Measurements from ENCODE around the gene HBS1L.

The HBS1L gene

GRCh38 chr6:135037541-135037940, 17.1 kb downstream of the HBS1L start:
- no peak for DNase-seq (ENCODE audit: low read depth)
- TF ChIP-seq, protein P1, sequence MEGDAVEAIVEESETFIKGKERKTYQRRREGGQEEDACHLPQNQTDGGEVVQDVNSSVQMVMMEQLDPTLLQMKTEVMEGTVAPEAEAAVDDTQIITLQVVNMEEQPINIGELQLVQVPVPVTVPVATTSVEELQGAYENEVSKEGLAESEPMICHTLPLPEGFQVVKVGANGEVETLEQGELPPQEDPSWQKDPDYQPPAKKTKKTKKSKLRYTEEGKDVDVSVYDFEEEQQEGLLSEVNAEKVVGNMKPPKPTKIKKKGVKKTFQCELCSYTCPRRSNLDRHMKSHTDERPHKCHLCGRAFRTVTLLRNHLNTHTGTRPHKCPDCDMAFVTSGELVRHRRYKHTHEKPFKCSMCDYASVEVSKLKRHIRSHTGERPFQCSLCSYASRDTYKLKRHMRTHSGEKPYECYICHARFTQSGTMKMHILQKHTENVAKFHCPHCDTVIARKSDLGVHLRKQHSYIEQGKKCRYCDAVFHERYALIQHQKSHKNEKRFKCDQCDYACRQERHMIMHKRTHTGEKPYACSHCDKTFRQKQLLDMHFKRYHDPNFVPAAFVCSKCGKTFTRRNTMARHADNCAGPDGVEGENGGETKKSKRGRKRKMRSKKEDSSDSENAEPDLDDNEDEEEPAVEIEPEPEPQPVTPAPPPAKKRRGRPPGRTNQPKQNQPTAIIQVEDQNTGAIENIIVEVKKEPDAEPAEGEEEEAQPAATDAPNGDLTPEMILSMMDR (IDR thresholded peaks at IDR 0.05; ENCODE audit: control insufficient read depth, insufficient read depth, low read depth, low read length, missing control alignments) = no peak

GRCh38 chr6:135036731-135037420, 17.7 kb downstream of the HBS1L start:
- TF ChIP-seq, protein P1 (IDR thresholded peaks at IDR 0.05; ENCODE audit: control insufficient read depth, insufficient read depth, low read depth, low read length, missing control alignments) = no peak
- DNase-seq (ENCODE audit: low read depth) = no peak
- H3K4me3 ChIP-seq (ENCODE audit: control insufficient read depth, low read depth, low read length) = no peak overlapping the region

More at GRCh38 chr6:135037541-135037940, 17.1 kb downstream of the HBS1L start:
- no peak overlapping the region for H3K4me3 ChIP-seq (ENCODE audit: control insufficient read depth, low read depth, low read length)

- TF ChIP-seq, protein P1 (IDR thresholded peaks at IDR 0.05; ENCODE audit: control insufficient read depth, insufficient read depth, low read depth, low read length, missing control alignments) = no peak
- H3K4me3 ChIP-seq (ENCODE audit: control insufficient read depth, low read depth, low read length) = no peak overlapping the region
- no peak for DNase-seq (ENCODE audit: low read depth)
Observed at GRCh38 chr6:135033238-135033637, 21.4 kb downstream of the HBS1L start.

GRCh38 chr6:135030532-135031178, 24.0 kb downstream of the HBS1L start:
- no peak for DNase-seq (ENCODE audit: low read depth)

GRCh38 chr6:135030056-135030473, 24.6 kb downstream of the HBS1L start:
- DNase-seq (ENCODE audit: low read depth) = no peak
- TF ChIP-seq, protein P1 (IDR thresholded peaks at IDR 0.05; ENCODE audit: control insufficient read depth, insufficient read depth, low read depth, low read length, missing control alignments) = no peak
- no peak overlapping the region for H3K4me3 ChIP-seq (ENCODE audit: control insufficient read depth, low read depth, low read length)

More at GRCh38 chr6:135030532-135031178, 24.0 kb downstream of the HBS1L start:
- H3K4me3 ChIP-seq (ENCODE audit: control insufficient read depth, low read depth, low read length) = no peak overlapping the region
- TF ChIP-seq, protein P1 (IDR thresholded peaks at IDR 0.05; ENCODE audit: control insufficient read depth, insufficient read depth, low read depth, low read length, missing control alignments) = no peak

GRCh38 chr6:135025775-135026174, 28.8 kb downstream of the HBS1L start:
- TF ChIP-seq, protein P1 (IDR thresholded peaks at IDR 0.05; ENCODE audit: control insufficient read depth, insufficient read depth, low read depth, low read length, missing control alignments) = no peak
- DNase-seq (ENCODE audit: low read depth) = no peak
- H3K4me3 ChIP-seq (ENCODE audit: control insufficient read depth, low read depth, low read length) = no peak overlapping the region
